Effector memory CD8-positive, alpha-beta T cell (primary cell): ENCODE results near the gene ZIC2.
"Not testable (repeated sequence)": the region's sequence is repeated elsewhere in the genome, so short reads cannot be mapped to it uniquely, and the experiment has no call there.

ENCODE experiments used
- ATAC-seq: fragments of 150-1000 bp; cut with Tn5 transposase; replicated peaks from 2 replicates; pipeline ENCODE4 v1.10.0; 2021; ENCODE audit warnings: mild to moderate bottlenecking, moderate library complexity
- DNase-seq, 3 experiments: peaks; one replicate each; pipeline ENCODE4 v3.0.0; 2021
- H3K27ac Mint-ChIP-seq, 2 donors: one replicate each; pipeline ENCODE4 v1.8.0; 2022; ENCODE audit warnings: mild to moderate bottlenecking in 2 of 2, mixed read lengths in 2 of 2, moderate library complexity in 2 of 2
- H3K27me3 Mint-ChIP-seq, 2 donors: one replicate each; pipeline ENCODE4 v1.8.0; 2022; ENCODE audit warnings: mixed read lengths in 2 of 2
- H3K36me3 Mint-ChIP-seq: one replicate; pipeline ENCODE4 v1.8.0; 2022; ENCODE audit warnings: mild to moderate bottlenecking, moderate library complexity, mixed read lengths; ENCODE audit not compliant: insufficient read depth
- H3K4me1 Mint-ChIP-seq, 2 donors: one replicate each; pipeline ENCODE4 v1.8.0; 2022; ENCODE audit warnings: low read depth in 2 of 2, mixed read lengths in 2 of 2
- H3K4me3 Mint-ChIP-seq, 2 donors: one replicate each; pipeline ENCODE4 v1.8.0; 2022; ENCODE audit warnings: mild to moderate bottlenecking in 2 of 2, mixed read lengths in 2 of 2, moderate library complexity in 2 of 2
- H3K9me3 Mint-ChIP-seq, 2 donors: one replicate each; pipeline ENCODE4 v1.8.0; 2022; ENCODE audit warnings: mixed read lengths in 2 of 2
- total RNA-seq, 9 experiments: gene quantifications; one replicate each; lab custom pipeline; 2026; lab: John Stamatoyannopoulos, UW

Gene ZIC2
- 0 to 0.60 (median 0) reads per million in 9 experiments for total RNA-seq

- Mint-ChIP-seq H3K36me3 (peaks cover 52% of the 10 kb centered on the region), H3K27me3 (peaks cover 45 to 63% of the 10 kb centered on the region in 2 donors), H3K27ac (no peak within 1 kb of the TSS), H3K4me1 (peaks cover 6 to 8% of the 10 kb centered on the region in 2 donors), H3K4me3 (peak within 1 kb of the TSS; percentile 62 to 66), H3K9me3 (no peaks in the 10 kb centered on the region)
- DNase-seq (no peak), ATAC-seq (no peak)
Measured at GRCh38 chr13:99981735-99982035, at the start of gene ZIC2. Gene ZIC2, plus strand, starts transcription at chr13:99981784. Its CDS starts 281 bp downstream, at chr13:99982065.

GRCh38 chr13:99932912-99933311, 48.7 kb upstream of the ZIC2 start:
- no peak overlapping the region for H3K27ac Mint-ChIP-seq
- H3K4me3 Mint-ChIP-seq, result no peak overlapping the region
- H3K27me3 Mint-ChIP-seq, result peaks cover 37 to 49% of the 10 kb centered on the region in 2 donors
- no peak for DNase-seq
- no peaks in the 10 kb centered on the region for H3K9me3 Mint-ChIP-seq
- H3K36me3 Mint-ChIP-seq, result no peaks in the 10 kb centered on the region
- H3K4me1 Mint-ChIP-seq, result no peaks in the 10 kb centered on the region
- ATAC-seq, result no peak

- DNase-seq, result no peak
- no peak overlapping the region for H3K4me3 Mint-ChIP-seq
- H3K4me1 Mint-ChIP-seq, result no peaks in the 10 kb centered on the region
- no peaks in the 10 kb centered on the region for H3K9me3 Mint-ChIP-seq
- peaks cover 29 to 52% of the 10 kb centered on the region in 2 donors for H3K27me3 Mint-ChIP-seq
- no peak for ATAC-seq
- no peak overlapping the region for H3K27ac Mint-ChIP-seq
- H3K36me3 Mint-ChIP-seq, result peaks cover 5% of the 10 kb centered on the region
Measured at GRCh38 chr13:99935772-99936171, 45.8 kb upstream of the ZIC2 start.

GRCh38 chr13:99938635-99939034, 42.9 kb upstream of the ZIC2 start:
- peaks cover 33 to 62% of the 10 kb centered on the region in 2 donors for H3K27me3 Mint-ChIP-seq
- DNase-seq (no peak), ATAC-seq (no peak)
- no peaks in the 10 kb centered on the region for H3K4me1 Mint-ChIP-seq
- no peak overlapping the region for H3K4me3 Mint-ChIP-seq
- peaks cover 5% of the 10 kb centered on the region for H3K36me3 Mint-ChIP-seq
- no peaks in the 10 kb centered on the region for H3K9me3 Mint-ChIP-seq
- H3K27ac Mint-ChIP-seq, result no peak overlapping the region

- ATAC-seq, result no peak
- H3K4me3 Mint-ChIP-seq, result no peak overlapping the region
- peaks cover 39 to 65% of the 10 kb centered on the region in 2 donors for H3K27me3 Mint-ChIP-seq
- no peaks in the 10 kb centered on the region for H3K4me1 Mint-ChIP-seq
- DNase-seq, result no peak
- H3K9me3 Mint-ChIP-seq, result no peaks in the 10 kb centered on the region
- H3K27ac Mint-ChIP-seq, result no peak overlapping the region
- H3K36me3 Mint-ChIP-seq, result peaks cover 5% of the 10 kb centered on the region
Measured at GRCh38 chr13:99941086-99941485, 40.5 kb upstream of the ZIC2 start.

- ATAC-seq (no peak), DNase-seq (no peak)
- no peaks in the 10 kb centered on the region for H3K4me1 Mint-ChIP-seq
- H3K36me3 Mint-ChIP-seq, result peaks cover 5% of the 10 kb centered on the region
- no peaks in the 10 kb centered on the region for H3K9me3 Mint-ChIP-seq
- H3K27me3 Mint-ChIP-seq, result peaks cover 46 to 68% of the 10 kb centered on the region in 2 donors
- H3K27ac Mint-ChIP-seq, result no peak overlapping the region
- no peak overlapping the region for H3K4me3 Mint-ChIP-seq
Measured at GRCh38 chr13:99941911-99942310, 39.7 kb upstream of the ZIC2 start.

GRCh38 chr13:99944102-99944501, 37.5 kb upstream of the ZIC2 start:
- peaks cover 56 to 86% of the 10 kb centered on the region in 2 donors for H3K27me3 Mint-ChIP-seq
- ATAC-seq (no peak), DNase-seq (no peak)
- H3K36me3 Mint-ChIP-seq, result peaks cover 5% of the 10 kb centered on the region
- H3K4me1 Mint-ChIP-seq, result no peaks in the 10 kb centered on the region
- no peak overlapping the region for H3K4me3 Mint-ChIP-seq
- no peaks in the 10 kb centered on the region for H3K9me3 Mint-ChIP-seq
- no peak overlapping the region for H3K27ac Mint-ChIP-seq

DNA sequence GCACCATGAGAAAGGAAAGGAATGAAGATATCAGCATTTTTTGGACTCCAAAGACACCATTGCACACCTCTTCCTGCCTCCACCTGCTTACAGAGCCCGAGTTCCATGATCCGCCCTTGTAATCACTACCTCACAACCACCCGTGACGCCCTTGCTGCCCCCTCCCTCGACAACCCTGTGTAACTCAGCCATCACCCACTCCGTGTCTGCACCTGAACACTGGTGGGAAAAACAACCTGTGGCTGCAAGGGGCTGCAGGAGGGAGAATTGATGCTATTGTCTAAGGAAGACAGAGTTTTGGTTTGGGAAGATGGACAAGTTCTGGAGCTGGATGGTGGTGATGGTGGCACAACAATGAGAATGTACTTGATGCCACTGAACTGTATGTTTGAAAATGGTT, 37.0 kb upstream of the ZIC2 start:
- H3K9me3 Mint-ChIP-seq, result no peaks in the 10 kb centered on the region
- ATAC-seq (no peak), DNase-seq (no peak)
- H3K4me3 Mint-ChIP-seq, result no peak overlapping the region
- H3K4me1 Mint-ChIP-seq, result no peaks in the 10 kb centered on the region
- peaks cover 61 to 86% of the 10 kb centered on the region in 2 donors for H3K27me3 Mint-ChIP-seq
- no peak overlapping the region for H3K27ac Mint-ChIP-seq
- H3K36me3 Mint-ChIP-seq, result peaks cover 5% of the 10 kb centered on the region

DNA sequence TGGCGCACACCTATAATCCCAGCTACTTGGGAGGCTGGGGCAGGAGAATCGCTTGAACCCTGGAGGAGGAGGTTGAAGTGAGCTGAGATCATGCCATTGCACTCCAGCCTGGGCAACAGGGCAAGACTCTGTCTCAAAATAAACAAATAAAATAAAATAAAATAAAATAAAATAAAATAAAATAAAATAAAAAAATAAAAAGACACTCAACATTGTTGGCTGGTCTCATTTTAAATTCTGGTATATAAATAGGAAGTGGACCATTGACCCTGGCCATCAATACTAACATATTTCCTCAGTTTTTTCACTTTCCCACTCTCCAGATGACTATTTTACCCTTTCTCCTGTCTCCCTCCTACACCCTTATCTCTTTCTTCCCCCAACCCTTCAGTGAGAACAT, 36.1 kb upstream of the ZIC2 start:
- H3K4me3 Mint-ChIP-seq, H3K4me1 Mint-ChIP-seq, H3K27ac Mint-ChIP-seq, DNase-seq, H3K36me3 Mint-ChIP-seq, H3K9me3 Mint-ChIP-seq, ATAC-seq: not testable (repeated sequence)
- peaks cover 64 to 85% of the 10 kb centered on the region in 2 donors for H3K27me3 Mint-ChIP-seq

- Mint-ChIP-seq H3K9me3 (no peaks in the 10 kb centered on the region), H3K4me1 (no peaks in the 10 kb centered on the region), H3K27me3 (peaks cover 55 to 84% of the 10 kb centered on the region in 2 donors)
Measured at GRCh38 chr13:99947666-99948065, 33.9 kb upstream of the ZIC2 start.

GRCh38 chr13:99948411-99948810, 33.2 kb upstream of the ZIC2 start:
- no peak for ATAC-seq
- no peak for DNase-seq
- no peaks in the 10 kb centered on the region for H3K9me3 Mint-ChIP-seq
- H3K27me3 Mint-ChIP-seq, result peaks cover 57 to 89% of the 10 kb centered on the region in 2 donors
- no peaks in the 10 kb centered on the region for H3K36me3 Mint-ChIP-seq
- no peak overlapping the region for H3K27ac Mint-ChIP-seq
- no peak overlapping the region for H3K4me3 Mint-ChIP-seq
- no peaks in the 10 kb centered on the region for H3K4me1 Mint-ChIP-seq

More at GRCh38 chr13:99947666-99948065, 33.9 kb upstream of the ZIC2 start:
- ATAC-seq (no peak), DNase-seq (no peak)
- Mint-ChIP-seq H3K36me3 (no peaks in the 10 kb centered on the region), H3K4me3 (no peak overlapping the region), H3K27ac (no peak overlapping the region)

GRCh38 chr13:99948907-99949678, 32.5 kb upstream of the ZIC2 start:
- no peak overlapping the region for H3K4me3 Mint-ChIP-seq

GRCh38 chr13:99949679-99950413, 31.7 kb upstream of the ZIC2 start:
- no peaks in the 10 kb centered on the region for H3K36me3 Mint-ChIP-seq

More at GRCh38 chr13:99948907-99949678, 32.5 kb upstream of the ZIC2 start:
- peaks cover 58 to 92% of the 10 kb centered on the region in 2 donors for H3K27me3 Mint-ChIP-seq
- DNase-seq (no peak), ATAC-seq (no peak)
- H3K27ac Mint-ChIP-seq, result no peak overlapping the region
- no peaks in the 10 kb centered on the region for H3K4me1 Mint-ChIP-seq
- H3K36me3 Mint-ChIP-seq, result no peaks in the 10 kb centered on the region
- no peaks in the 10 kb centered on the region for H3K9me3 Mint-ChIP-seq

GRCh38 chr13:99951666-99952065, 29.9 kb upstream of the ZIC2 start:
- not testable (repeated sequence) for H3K4me3 Mint-ChIP-seq, DNase-seq, H3K4me1 Mint-ChIP-seq, H3K9me3 Mint-ChIP-seq, H3K36me3 Mint-ChIP-seq, ATAC-seq, H3K27ac Mint-ChIP-seq
- peaks cover 72 to 95% of the 10 kb centered on the region in 2 donors for H3K27me3 Mint-ChIP-seq

More at GRCh38 chr13:99949679-99950413, 31.7 kb upstream of the ZIC2 start:
- no peak for DNase-seq
- Mint-ChIP-seq H3K27ac (no peak overlapping the region), H3K4me3 (no peak overlapping the region), H3K4me1 (no peaks in the 10 kb centered on the region), H3K9me3 (no peaks in the 10 kb centered on the region), H3K27me3 (peaks cover 58 to 92% of the 10 kb centered on the region in 2 donors)
- ATAC-seq, result no peak
